ENCODE results near the gene WRNIP1. TPM values are rescaled to one million over a fixed set of nuclear protein-coding genes. Genes with fewer than 3 reads are reported as not detected.
A peak's percentile ranks its signal among the peaks of the same experiment; 100 is the strongest.

WRNIP1 gene
- total RNA-seq: 10 to 100 TPM; 36.1 to 36.6 TPM

GRCh38 chr6:2765166-2765895, at the start of gene WRNIP1:
TSS of gene WRNIP1 (plus strand) at chr6:2765393. CDS start at chr6:2765623, 230 bp downstream.
- ChIA-PET POLR2A (interaction anchor here (0.7 to 4.7 kb wide), 8 partner anchors 8 to 223 kb away, joined by 3 to 21 read pairs (median 6); partner anchors contain the start of gene SERPINB1), CTCF (interaction anchor here (1.0 to 6.3 kb wide), 8 partner anchors 15 to 225 kb away, joined by 3 to 32 read pairs (median 6); partner anchors contain the start of genes MYLK4 and SERPINB1)
- ATAC-seq: peak; percentile 89
- peak within 1 kb of the TSS; percentile 80 for H3K4me3 Mint-ChIP-seq
- H3K36me3 Mint-ChIP-seq (ENCODE audit: low read depth): peaks cover 23% of the 10 kb centered on the region
- peaks cover 3% of the 10 kb centered on the region for H3K9me3 Mint-ChIP-seq
- peak within 1 kb of the TSS; percentile 99 for H3K27ac Mint-ChIP-seq
- peak; percentile 98 for DNase-seq
- H3K4me1 Mint-ChIP-seq (ENCODE audit: low read depth): peaks cover 40% of the 10 kb centered on the region
- no peaks in the 10 kb centered on the region for H3K27me3 Mint-ChIP-seq
- intact Hi-C loops (cut with micrococcal nuclease): no loop called here
- TF ChIP-seq, protein P1, sequence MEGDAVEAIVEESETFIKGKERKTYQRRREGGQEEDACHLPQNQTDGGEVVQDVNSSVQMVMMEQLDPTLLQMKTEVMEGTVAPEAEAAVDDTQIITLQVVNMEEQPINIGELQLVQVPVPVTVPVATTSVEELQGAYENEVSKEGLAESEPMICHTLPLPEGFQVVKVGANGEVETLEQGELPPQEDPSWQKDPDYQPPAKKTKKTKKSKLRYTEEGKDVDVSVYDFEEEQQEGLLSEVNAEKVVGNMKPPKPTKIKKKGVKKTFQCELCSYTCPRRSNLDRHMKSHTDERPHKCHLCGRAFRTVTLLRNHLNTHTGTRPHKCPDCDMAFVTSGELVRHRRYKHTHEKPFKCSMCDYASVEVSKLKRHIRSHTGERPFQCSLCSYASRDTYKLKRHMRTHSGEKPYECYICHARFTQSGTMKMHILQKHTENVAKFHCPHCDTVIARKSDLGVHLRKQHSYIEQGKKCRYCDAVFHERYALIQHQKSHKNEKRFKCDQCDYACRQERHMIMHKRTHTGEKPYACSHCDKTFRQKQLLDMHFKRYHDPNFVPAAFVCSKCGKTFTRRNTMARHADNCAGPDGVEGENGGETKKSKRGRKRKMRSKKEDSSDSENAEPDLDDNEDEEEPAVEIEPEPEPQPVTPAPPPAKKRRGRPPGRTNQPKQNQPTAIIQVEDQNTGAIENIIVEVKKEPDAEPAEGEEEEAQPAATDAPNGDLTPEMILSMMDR (IDR thresholded peaks at IDR 0.05): peak; percentile 54

DNA sequence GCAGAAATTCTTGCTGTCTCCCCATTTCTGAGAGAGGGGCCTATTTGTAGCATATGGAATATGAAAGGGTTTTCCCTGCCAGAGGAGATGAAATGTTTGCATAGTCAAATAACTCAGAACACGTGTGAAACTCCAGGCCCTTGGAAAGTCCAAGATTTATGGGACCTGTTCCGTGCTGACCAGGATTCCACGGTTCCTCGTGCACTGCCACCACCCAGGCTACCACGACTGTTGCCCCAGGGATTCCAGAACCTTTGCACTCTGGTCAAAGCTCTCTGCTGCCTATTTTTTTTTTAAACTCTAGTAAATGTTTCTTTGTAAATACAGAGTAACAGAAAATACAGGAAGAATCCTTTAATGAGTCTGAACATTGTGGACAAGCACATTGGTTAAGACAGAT, 49.5 kb upstream of the WRNIP1 start:
- CTCF ChIA-PET: interaction anchor here (1.6 kb wide), 1 partner anchor 34 kb away, joined by 10 read pairs; the partner anchor contains the start of gene MYLK4
- intact Hi-C loops (cut with micrococcal nuclease): no loop called here
- H3K27ac Mint-ChIP-seq: no peak overlapping the region
- H3K4me1 Mint-ChIP-seq (ENCODE audit: low read depth): no peaks in the 10 kb centered on the region
- H3K36me3 Mint-ChIP-seq (ENCODE audit: low read depth): peaks cover 3% of the 10 kb centered on the region
- POLR2A ChIA-PET: no interaction called here
- no peak overlapping the region for H3K4me3 Mint-ChIP-seq
- peaks cover 8% of the 10 kb centered on the region for H3K9me3 Mint-ChIP-seq
- TF ChIP-seq, protein P1 (IDR thresholded peaks at IDR 0.05): no peak
- no peaks in the 10 kb centered on the region for H3K27me3 Mint-ChIP-seq
- DNase-seq (no peak), ATAC-seq (no peak)

DNA sequence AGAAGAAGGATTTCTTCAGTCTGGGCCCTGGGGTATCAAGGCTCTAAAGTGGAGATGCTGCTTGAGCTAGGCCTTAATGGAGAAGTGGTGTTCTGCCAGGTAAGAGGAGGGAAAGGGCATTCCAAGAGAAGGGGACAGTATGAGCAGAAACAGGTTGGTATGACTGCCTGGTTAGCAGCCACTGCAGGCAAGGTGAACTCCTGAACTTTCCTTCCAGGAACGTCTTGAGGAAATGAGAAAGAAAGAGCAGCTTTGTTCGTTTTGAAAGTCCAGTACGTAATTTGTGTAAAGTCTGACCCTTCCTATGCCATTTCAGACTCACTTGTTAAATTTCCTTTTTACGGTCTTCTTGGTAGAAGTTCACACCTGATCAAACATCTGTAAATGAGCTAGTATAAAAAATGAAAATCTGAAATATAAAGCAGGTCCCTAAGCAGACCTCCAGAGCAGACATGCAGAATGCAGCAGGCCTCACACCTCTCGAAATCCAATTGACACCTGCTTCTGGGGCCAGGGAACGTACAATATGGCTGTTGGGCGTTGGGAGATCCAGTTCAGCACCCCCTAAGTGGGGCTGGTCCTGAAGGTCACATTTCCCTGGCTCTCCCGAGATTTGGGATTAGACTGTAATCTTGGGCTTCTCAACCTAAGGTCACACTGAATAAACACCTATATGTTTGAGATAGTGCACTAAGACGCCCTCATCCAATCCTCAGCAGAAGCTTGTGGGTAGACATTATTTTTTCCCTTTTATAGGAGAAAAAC, 48.1 kb upstream of the WRNIP1 start:
- TF ChIP-seq, protein P1 (IDR thresholded peaks at IDR 0.05): no peak
- intact Hi-C loops (cut with micrococcal nuclease): no loop called here
- H3K4me1 Mint-ChIP-seq (ENCODE audit: low read depth): no peaks in the 10 kb centered on the region
- H3K27me3 Mint-ChIP-seq: no peaks in the 10 kb centered on the region
- POLR2A ChIA-PET: no interaction called here
- no peaks in the 10 kb centered on the region for H3K36me3 Mint-ChIP-seq (ENCODE audit: low read depth)
- DNase-seq (no peak), ATAC-seq (no peak)
- H3K9me3 Mint-ChIP-seq: no peaks in the 10 kb centered on the region
- CTCF ChIA-PET: interaction anchor here (1.6 kb wide), 1 partner anchor 33 kb away, joined by 10 read pairs; the partner anchor contains the start of gene MYLK4
- H3K4me3 Mint-ChIP-seq: no peak overlapping the region
- H3K27ac Mint-ChIP-seq: no peak overlapping the region

DNA sequence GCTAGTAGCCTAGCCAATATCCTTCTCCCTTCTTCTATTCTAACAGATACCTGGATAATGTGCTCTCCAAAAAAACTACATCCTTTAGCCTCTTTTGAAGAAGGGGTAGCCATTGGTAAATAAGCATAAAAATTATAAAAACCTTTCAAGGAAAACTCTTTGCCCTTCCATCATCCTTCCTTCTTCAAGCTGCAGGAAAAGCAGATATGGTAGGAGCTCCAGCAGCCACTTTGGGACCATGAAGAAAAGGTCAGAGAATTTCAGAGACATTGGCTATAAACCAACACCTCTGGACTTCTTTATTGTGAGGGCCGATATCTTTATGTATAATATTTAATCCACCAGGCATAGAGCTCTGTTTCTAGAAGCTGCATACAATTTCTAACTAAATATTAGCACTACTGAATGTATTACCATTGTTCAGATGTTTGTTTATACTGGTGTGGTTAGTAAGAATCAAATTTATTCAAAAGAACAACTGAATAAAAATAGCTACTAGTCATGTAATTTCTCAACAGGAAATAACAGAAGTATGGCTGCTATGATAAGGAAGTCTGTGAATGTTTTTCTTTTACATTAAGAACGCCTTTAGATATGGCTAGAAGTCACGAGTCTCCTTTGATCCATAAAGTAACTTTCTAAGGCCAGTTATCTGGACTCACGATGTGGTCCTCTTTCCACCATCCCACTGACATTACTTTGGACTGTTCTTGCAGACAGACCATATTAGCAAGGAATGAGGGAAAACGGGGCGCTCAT, 46.7 kb upstream of the WRNIP1 start:
- TF ChIP-seq, protein P1 (IDR thresholded peaks at IDR 0.05): no peak
- H3K36me3 Mint-ChIP-seq (ENCODE audit: low read depth): no peaks in the 10 kb centered on the region
- H3K4me3 Mint-ChIP-seq: no peak overlapping the region
- DNase-seq (no peak), ATAC-seq (no peak)
- POLR2A ChIA-PET: no interaction called here
- peaks cover 2% of the 10 kb centered on the region for H3K9me3 Mint-ChIP-seq
- CTCF ChIA-PET: interaction anchor here (0.9 kb wide), 3 partner anchors 19 to 31 kb away, joined by 3 to 4 read pairs (median 3); no protein-coding TSS in a partner anchor
- H3K27me3 Mint-ChIP-seq: no peaks in the 10 kb centered on the region
- no peak overlapping the region for H3K27ac Mint-ChIP-seq
- no peaks in the 10 kb centered on the region for H3K4me1 Mint-ChIP-seq (ENCODE audit: low read depth)
- intact Hi-C loops (cut with micrococcal nuclease): no loop called here
